Activated CD8-positive, alpha-beta memory T cell treated with anti-CD3 and anti-CD28 coated beads, Interleukin-2, amount 10 ng/mL, durations not matched to agents 7 days and 5 days (primary cell): ENCODE measurements around the gene SLFN13. TPM values are rescaled to one million over a fixed set of nuclear protein-coding genes. Genes with fewer than 3 reads are reported as not detected.
"Not testable (repeated sequence)": the region's sequence is repeated elsewhere in the genome, so short reads cannot be mapped to it uniquely, and the experiment has no call there.

Source experiments
- ATAC-seq: fragments of 150-1000 bp; cut with Tn5 transposase; one replicate; pipeline ENCODE4 v1.10.0; 2021; ENCODE audit warnings: moderate library complexity
- CTCF ChIA-PET: fragments of 350-600 bp; sonication (Branson Sonifier 250); formaldehyde crosslinking; loops from one replicate; lab custom pipeline; 2021; ENCODE audit warnings: antibody characterized with exemption; lab: Charles Lee
- DNase-seq: peaks from one replicate; pipeline ENCODE4 v3.0.0-alpha.2; 2020
- H3K27ac Mint-ChIP-seq: one replicate; pipeline ENCODE4 v1.8.0; 2021; ENCODE audit warnings: mild to moderate bottlenecking, mixed read lengths
- H3K27me3 Mint-ChIP-seq: one replicate; pipeline ENCODE4 v1.8.0; 2021; ENCODE audit warnings: mixed read lengths
- H3K36me3 Mint-ChIP-seq: one replicate; pipeline ENCODE4 v1.8.0; 2021; ENCODE audit warnings: mild to moderate bottlenecking, mixed read lengths
- H3K4me1 Mint-ChIP-seq: one replicate; pipeline ENCODE4 v1.8.0; 2021; ENCODE audit warnings: mixed read lengths
- H3K4me3 Mint-ChIP-seq: one replicate; pipeline ENCODE4 v1.8.0; 2021; ENCODE audit warnings: mild to moderate bottlenecking, moderate library complexity, mixed read lengths
- H3K9me3 Mint-ChIP-seq: one replicate; pipeline ENCODE4 v1.8.0; 2022; ENCODE audit warnings: low read depth, mixed read lengths
- total RNA-seq, 2 experiments: library from RNA; stranded (reverse); gene quantifications; one replicate each; pipeline ENCODE4 v1.2.3, GENCODE V29; 2021

Gene SLFN13
- total RNA-seq, 2 experiments from 2014 or later = 70.5 to 115 TPM

DNA sequence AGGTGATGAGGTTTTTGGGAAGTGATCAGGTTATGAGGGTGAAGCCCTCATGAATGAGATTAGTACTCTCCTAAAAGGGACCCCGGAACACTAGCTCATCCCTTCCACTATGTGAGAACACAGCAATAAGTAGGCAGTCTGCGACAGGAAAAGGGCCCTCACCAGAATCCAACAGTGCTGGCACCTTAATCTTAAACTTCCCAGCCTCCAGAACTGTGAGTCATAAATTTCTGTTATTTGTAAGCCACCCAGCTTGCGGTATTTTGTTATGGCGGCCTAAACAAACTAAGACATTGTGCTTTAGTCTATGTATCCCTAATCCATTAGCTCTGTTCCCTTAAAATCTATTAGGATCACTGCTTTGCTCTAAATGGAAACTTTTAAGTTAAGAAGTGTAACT lies 24.8 kb downstream of the SLFN13 start:
- Mint-ChIP-seq H3K4me1 (peaks cover 15% of the 10 kb centered on the region), H3K27me3 (no peaks in the 10 kb centered on the region), H3K27ac (no peak overlapping the region), H3K36me3 (peaks cover 58% of the 10 kb centered on the region), H3K4me3 (no peak overlapping the region), H3K9me3 (no peaks in the 10 kb centered on the region)
- DNase-seq (no peak), ATAC-seq (no peak)
- CTCF ChIA-PET = no interaction called here

DNA sequence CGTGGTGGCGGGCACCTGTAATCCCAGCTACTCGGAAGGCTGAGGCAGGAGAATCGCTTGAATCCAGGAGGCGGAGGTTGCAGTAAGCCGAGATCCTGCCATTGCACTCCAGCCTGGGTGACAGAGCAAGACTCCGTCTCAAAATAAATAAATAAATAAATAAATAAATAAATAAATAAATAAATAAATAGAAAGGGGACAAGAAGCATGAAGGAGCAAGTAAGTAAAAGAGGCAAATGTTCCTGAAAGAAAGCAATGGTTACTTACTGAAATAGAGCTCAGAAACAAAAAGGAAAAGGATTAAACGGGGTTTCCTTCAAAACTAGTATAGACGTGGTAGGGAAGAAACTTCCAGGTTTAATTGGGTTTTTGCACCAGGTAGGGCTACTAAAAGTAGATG lies 27.5 kb downstream of the SLFN13 start:
- H3K4me3 Mint-ChIP-seq, H3K4me1 Mint-ChIP-seq, H3K27ac Mint-ChIP-seq, DNase-seq, H3K9me3 Mint-ChIP-seq, ATAC-seq, H3K27me3 Mint-ChIP-seq: not testable (repeated sequence)
- CTCF ChIA-PET = interaction anchor here (0.7 kb wide), 1 partner anchor 78 kb away, joined by 3 read pairs; no protein-coding TSS in a partner anchor
- peaks cover 55% of the 10 kb centered on the region for H3K36me3 Mint-ChIP-seq

DNA sequence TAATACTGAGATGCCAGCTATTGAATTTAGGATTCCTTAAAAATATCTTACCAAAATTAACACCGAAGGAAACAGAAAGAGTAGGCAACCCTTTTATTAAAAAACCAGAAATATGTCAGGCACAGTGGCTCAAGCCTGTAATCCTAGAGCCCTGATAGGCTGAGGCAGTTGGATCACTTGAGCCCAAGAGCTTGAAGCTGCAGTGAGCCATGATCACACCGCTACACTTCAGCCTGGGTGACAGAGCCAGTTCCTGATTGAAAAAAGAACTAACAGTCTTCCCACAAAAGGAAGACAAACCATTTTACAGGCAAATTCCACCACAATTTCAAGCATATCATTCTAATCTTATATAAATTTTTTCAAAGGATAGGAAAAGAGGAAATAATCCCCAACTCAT lies 31.9 kb downstream of the SLFN13 start:
- H3K4me3 Mint-ChIP-seq = no peak overlapping the region
- H3K27ac Mint-ChIP-seq = no peak overlapping the region
- peaks cover 12% of the 10 kb centered on the region for H3K9me3 Mint-ChIP-seq
- H3K36me3 Mint-ChIP-seq = peaks cover 70% of the 10 kb centered on the region
- CTCF ChIA-PET = no interaction called here
- H3K27me3 Mint-ChIP-seq = no peaks in the 10 kb centered on the region
- no peaks in the 10 kb centered on the region for H3K4me1 Mint-ChIP-seq
- ATAC-seq (no peak), DNase-seq (no peak)

- not testable (repeated sequence) for H3K27ac Mint-ChIP-seq, ATAC-seq, H3K27me3 Mint-ChIP-seq, H3K4me1 Mint-ChIP-seq, DNase-seq, H3K4me3 Mint-ChIP-seq
- peaks cover 12% of the 10 kb centered on the region for H3K9me3 Mint-ChIP-seq
- CTCF ChIA-PET = interaction anchor here (1.3 kb wide), 1 partner anchor 13 kb away, joined by 3 read pairs; no protein-coding TSS in a partner anchor
- H3K36me3 Mint-ChIP-seq = peaks cover 77% of the 10 kb centered on the region
Measured at GRCh38 chr17:35414707-35415106, 33.9 kb downstream of the SLFN13 start.

GRCh38 chr17:35414247-35414646 lies 34.3 kb downstream of the SLFN13 start:
- CTCF ChIA-PET = interaction anchor here (1.3 kb wide), 1 partner anchor 12 kb away, joined by 3 read pairs; no protein-coding TSS in a partner anchor
- H3K27ac Mint-ChIP-seq = no peak overlapping the region
- ATAC-seq (no peak), DNase-seq (no peak)
- H3K36me3 Mint-ChIP-seq = peaks cover 77% of the 10 kb centered on the region
- peaks cover 12% of the 10 kb centered on the region for H3K9me3 Mint-ChIP-seq
- H3K4me1 Mint-ChIP-seq = no peaks in the 10 kb centered on the region
- no peaks in the 10 kb centered on the region for H3K27me3 Mint-ChIP-seq
- no peak overlapping the region for H3K4me3 Mint-ChIP-seq

DNA sequence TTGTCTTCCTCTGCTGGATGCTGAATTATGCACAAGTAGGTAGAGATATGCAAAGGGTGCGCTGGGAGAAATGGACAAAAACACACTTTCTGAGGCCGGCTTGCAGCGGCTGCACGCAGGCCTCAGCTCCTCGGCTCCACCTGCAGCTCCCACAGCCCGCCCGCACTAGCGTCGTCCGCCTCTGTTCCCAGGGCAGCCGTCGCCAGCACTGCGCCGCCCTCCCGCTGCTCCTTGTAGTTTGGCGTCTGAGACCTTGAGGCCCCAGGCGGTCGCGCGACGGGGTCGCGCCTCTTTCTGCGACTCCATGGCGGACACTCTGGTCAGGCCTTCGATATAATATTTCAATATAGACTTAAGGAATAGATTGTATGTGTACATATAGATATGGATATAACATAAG lies 41.0 kb downstream of the SLFN13 start:
- H3K36me3 Mint-ChIP-seq = peaks cover 52% of the 10 kb centered on the region
- no peaks in the 10 kb centered on the region for H3K4me1 Mint-ChIP-seq
- no peak for DNase-seq
- CTCF ChIA-PET = no interaction called here
- no peaks in the 10 kb centered on the region for H3K27me3 Mint-ChIP-seq
- no peak for ATAC-seq
- no peak overlapping the region for H3K27ac Mint-ChIP-seq
- no peak overlapping the region for H3K4me3 Mint-ChIP-seq
- no peaks in the 10 kb centered on the region for H3K9me3 Mint-ChIP-seq

DNA sequence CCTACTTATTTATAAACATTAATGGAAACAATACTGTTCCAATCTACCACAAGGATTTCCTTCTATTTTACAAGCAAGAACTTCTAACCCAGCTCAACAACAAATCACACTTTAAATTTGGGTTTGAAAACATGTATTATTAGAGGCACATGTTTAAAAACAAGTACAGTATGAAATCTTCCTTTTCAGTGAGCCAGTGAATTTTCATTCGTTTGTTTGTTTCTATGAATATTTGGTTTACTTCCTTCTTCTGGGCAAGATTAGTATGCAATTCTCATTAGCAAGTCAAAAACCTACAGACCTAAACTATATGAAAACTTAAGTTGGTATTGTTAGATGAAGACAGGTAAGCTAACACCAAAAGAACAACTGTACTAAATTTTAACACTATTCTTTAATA lies 42.0 kb downstream of the SLFN13 start:
- Mint-ChIP-seq H3K36me3 (peaks cover 51% of the 10 kb centered on the region), H3K27ac (no peak overlapping the region), H3K27me3 (no peaks in the 10 kb centered on the region), H3K4me3 (no peak overlapping the region), H3K4me1 (no peaks in the 10 kb centered on the region), H3K9me3 (no peaks in the 10 kb centered on the region)
- ATAC-seq (no peak), DNase-seq (no peak)
- CTCF ChIA-PET = no interaction called here

- CTCF ChIA-PET = no interaction called here
- peaks cover 3% of the 10 kb centered on the region for H3K9me3 Mint-ChIP-seq
- no peak for DNase-seq
- H3K27me3 Mint-ChIP-seq = no peaks in the 10 kb centered on the region
- peaks cover 34% of the 10 kb centered on the region for H3K36me3 Mint-ChIP-seq
- H3K4me1 Mint-ChIP-seq = no peaks in the 10 kb centered on the region
- no peak overlapping the region for H3K27ac Mint-ChIP-seq
- no peak overlapping the region for H3K4me3 Mint-ChIP-seq
- ATAC-seq = peak; percentile 23
Measured at GRCh38 chr17:35404360-35404759, 44.2 kb downstream of the SLFN13 start.

GRCh38 chr17:35393783-35394182 lies 54.8 kb downstream of the SLFN13 start:
- H3K9me3 Mint-ChIP-seq, H3K27ac Mint-ChIP-seq, ATAC-seq, H3K4me1 Mint-ChIP-seq, H3K36me3 Mint-ChIP-seq, H3K27me3 Mint-ChIP-seq, H3K4me3 Mint-ChIP-seq, CTCF ChIA-PET, DNase-seq: not testable (repeated sequence)

- Mint-ChIP-seq H3K36me3 (peaks cover 8% of the 10 kb centered on the region), H3K4me1 (no peaks in the 10 kb centered on the region), H3K27ac (no peak overlapping the region), H3K4me3 (no peak overlapping the region), H3K27me3 (peaks cover 3% of the 10 kb centered on the region), H3K9me3 (peaks cover 6% of the 10 kb centered on the region)
- ATAC-seq (no peak), DNase-seq (no peak)
- CTCF ChIA-PET = no interaction called here
Measured at GRCh38 chr17:35390663-35391062, 57.9 kb downstream of the SLFN13 start.

- Mint-ChIP-seq H3K27ac (no peak overlapping the region), H3K4me1 (no peaks in the 10 kb centered on the region), H3K9me3 (peaks cover 5% of the 10 kb centered on the region), H3K27me3 (peaks cover 3% of the 10 kb centered on the region), H3K4me3 (no peak overlapping the region), H3K36me3 (peaks cover 8% of the 10 kb centered on the region)
- CTCF ChIA-PET = no interaction called here
- DNase-seq (no peak), ATAC-seq (no peak)
Measured at GRCh38 chr17:35390156-35390555, 58.4 kb downstream of the SLFN13 start.

DNA sequence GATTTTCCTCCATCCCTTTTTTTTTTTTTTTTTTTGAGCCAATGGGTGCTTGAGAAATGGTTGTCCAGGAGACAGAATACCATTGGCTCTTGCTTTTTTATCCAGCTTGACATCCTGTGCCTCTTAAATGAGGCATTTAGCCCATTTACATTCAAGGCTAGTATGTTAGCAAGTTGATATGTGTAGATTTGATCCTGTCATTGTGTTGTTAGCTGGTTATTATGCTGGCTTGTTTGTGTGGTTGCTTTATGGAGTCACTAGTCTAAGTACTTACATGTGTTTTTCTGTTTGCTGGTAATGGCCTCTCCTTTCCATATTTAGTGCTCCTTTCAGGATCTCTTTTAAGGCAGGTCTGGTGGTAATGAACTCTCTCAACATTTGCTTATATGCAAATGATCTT lies 61.1 kb downstream of the SLFN13 start:
- CTCF ChIA-PET = no interaction called here
- ATAC-seq = no peak
- peaks cover 15% of the 10 kb centered on the region for H3K36me3 Mint-ChIP-seq

More for the DNA sequence above, 61.1 kb downstream of the SLFN13 start:
- Mint-ChIP-seq H3K27me3 (peaks cover 3% of the 10 kb centered on the region), H3K9me3 (peaks cover 12% of the 10 kb centered on the region), H3K27ac (no peak overlapping the region), H3K4me3 (no peak overlapping the region), H3K4me1 (no peaks in the 10 kb centered on the region)
- no peak for DNase-seq
